CD14-positive monocyte (primary cell): ENCODE results near the gene ROBO1. TPM values are rescaled to one million over a fixed set of nuclear protein-coding genes. Genes with fewer than 3 reads are reported as not detected.

Source experiments
- DNase-seq, 3 donors: peaks; one replicate each; pipeline ENCODE4 v3.0.0-alpha.2; 2011 to 2022
- H2AFZ ChIP-seq: 2 replicates; pipeline ENCODE4 v1.6.0; 2012; ENCODE audit warnings: mild to moderate bottlenecking, low read depth, low read length, inconsistent platforms; ENCODE audit not compliant: insufficient read depth, poor library complexity, severe bottlenecking
- H3K27ac ChIP-seq, 2 donors: 1 replicate in 1 of 2; 2 replicates in 1 of 2; pipeline ENCODE4 v1.5.1; 2012 to 2013; ENCODE audit warnings: low read length in 2 of 2, control low read depth in 1 of 2, inconsistent platforms in 1 of 2, low read depth in 1 of 2, mild to moderate bottlenecking in 1 of 2
- H3K27me3 ChIP-seq, 2 donors: one replicate each; pipeline versions ENCODE4 v1.6.0 to v1.6.1; 2011 to 2013; ENCODE audit warnings: low read length in 2 of 2; ENCODE audit not compliant: control insufficient read depth in 2 of 2, insufficient read depth in 2 of 2
- H3K36me3 ChIP-seq, 2 donors: replicated peaks in 1 of 2; 1 replicate in 1 of 2; 2 replicates in 1 of 2; pipeline versions ENCODE4 v1.5.1 to v1.6.1; 2012 to 2013; ENCODE audit warnings: low read length in 2 of 2, control low read depth in 1 of 2, inconsistent platforms in 1 of 2, mild to moderate bottlenecking in 1 of 2; ENCODE audit not compliant: insufficient read depth in 2 of 2, control insufficient read depth in 1 of 2
- H3K4me1 ChIP-seq, 2 donors: 1 replicate in 1 of 2; 2 replicates in 1 of 2; pipeline versions ENCODE4 v1.5.1 to v1.6.1; 2012 to 2013; ENCODE audit warnings: low read length in 2 of 2, control low read depth in 1 of 2, inconsistent platforms in 1 of 2, mild to moderate bottlenecking in 1 of 2, moderate library complexity in 1 of 2; ENCODE audit not compliant: insufficient read depth in 2 of 2, control insufficient read depth in 1 of 2
- H3K4me2 ChIP-seq: replicated peaks from 2 replicates; pipeline ENCODE3; 2012; ENCODE audit warnings: low read length, moderate library complexity, mild to moderate bottlenecking; ENCODE audit not compliant: poor library complexity, severe bottlenecking; ENCODE audit errors: extremely low read depth
- H3K4me3 ChIP-seq, 3 experiments: fragments of 200-600 bp in 1 of 3; sonication (generic) in 1 of 3; replicated peaks in 1 of 3; 1 replicate in 2 of 3; 2 replicates in 1 of 3; pipeline ENCODE4 v1.5.1; 2011 to 2013; ENCODE audit warnings: low read length in 3 of 3, mild to moderate bottlenecking in 3 of 3, control low read depth in 2 of 3, low read depth in 2 of 3, inconsistent platforms in 1 of 3, moderate library complexity in 1 of 3
- H3K79me2 ChIP-seq: 2 replicates; pipeline ENCODE4 v1.6.0; 2012; ENCODE audit warnings: mild to moderate bottlenecking, control low read depth, inconsistent platforms, low read length, moderate library complexity; ENCODE audit not compliant: insufficient read depth
- H3K9ac ChIP-seq: 2 replicates; pipeline ENCODE4 v1.6.0; 2017; ENCODE audit warnings: low read length, mild to moderate bottlenecking; ENCODE audit not compliant: insufficient read depth, poor library complexity, severe bottlenecking
- H3K9me3 ChIP-seq, 2 donors: replicated peaks in 1 of 2; 1 replicate in 1 of 2; 2 replicates in 1 of 2; pipeline versions ENCODE4 v1.5.1 to v1.6.1; 2012 to 2013; ENCODE audit warnings: low read length in 2 of 2, control low read depth in 1 of 2; ENCODE audit not compliant: control insufficient read depth in 1 of 2, insufficient read depth in 1 of 2
- H4K20me1 ChIP-seq: 2 replicates; pipeline ENCODE4 v1.6.0; 2012; ENCODE audit warnings: mild to moderate bottlenecking, low read length, control low read depth, moderate library complexity; ENCODE audit not compliant: insufficient read depth
- H3K27ac Mint-ChIP-seq, 7 donors: one replicate each; pipeline ENCODE4 v1.8.0; 2020; ENCODE audit warnings: mild to moderate bottlenecking in 7 of 7, mixed read lengths in 7 of 7, moderate library complexity in 6 of 7, inconsistent platforms in 2 of 7
- H3K27me3 Mint-ChIP-seq, 3 donors: one replicate each; pipeline ENCODE4 v1.8.0; 2021 to 2022; ENCODE audit warnings: low read depth in 3 of 3, mild to moderate bottlenecking in 3 of 3, mixed read lengths in 3 of 3, moderate library complexity in 3 of 3, inconsistent platforms in 1 of 3
- H3K36me3 Mint-ChIP-seq, 2 donors: one replicate each; pipeline ENCODE4 v1.8.0; 2020; ENCODE audit warnings: mixed read lengths in 2 of 2, inconsistent platforms in 1 of 2, mild to moderate bottlenecking in 1 of 2
- H3K4me1 Mint-ChIP-seq: one replicate; pipeline ENCODE4 v1.8.0; 2020; ENCODE audit warnings: mild to moderate bottlenecking, mixed read lengths
- H3K4me3 Mint-ChIP-seq, 2 donors: one replicate each; pipeline ENCODE4 v1.8.0; 2020; ENCODE audit warnings: mild to moderate bottlenecking in 2 of 2, mixed read lengths in 2 of 2, moderate library complexity in 1 of 2
- H3K9me3 Mint-ChIP-seq, 7 donors: one replicate each; pipeline ENCODE4 v1.8.0; 2020 to 2022; ENCODE audit warnings: mixed read lengths in 7 of 7, mild to moderate bottlenecking in 6 of 7, moderate library complexity in 6 of 7, inconsistent platforms in 2 of 7
- CTCF ChIP-seq: fragments of 200-600 bp; IDR thresholded peaks from one replicate; pipeline ENCODE4 v1.8.0; 2022; ENCODE audit warnings: antibody characterized with exemption, mild to moderate bottlenecking
- WGBS: methylation state at CpG from one replicate; pipeline ENCODE4 v1.1.5; 2013; ENCODE audit warnings: missing lambda C conversion rate; ENCODE audit not compliant: insufficient coverage; 5-methylcytosine and 5-hydroxymethylcytosine counted together
- intact Hi-C, 2 donors: fragments of 100-400 bp; cut with micrococcal nuclease; formaldehyde crosslinking; loops; one replicate each; pipeline versions ENCODE4 v1.15.0 to v1.15.1; 2023
- polyA plus RNA-seq, 3 donors: library from polyadenylated mRNA; depleted of rRNA in 1 of 3; unstranded in 2 of 3; stranded (reverse) in 1 of 3; fragments of 300-500 nt in 2 of 3; fragments of >200 nt in 1 of 3; fragmentation: Illumina TruSeq in 2 of 3; gene quantifications; 1 replicate in 2 of 3; 2 replicates in 1 of 3; pipeline ENCODE4 v1.2.3, GENCODE V29; 2012 to 2021

ROBO1 gene
- polyA plus RNA-seq, 3 donors = 0.09 to 0.10 TPM; not detected in 1

GRCh38 chr3:79477242-79477641 is 290.6 kb downstream of the ROBO1 start:
- Mint-ChIP-seq H3K27me3 (peaks cover 0 to 2% (median 0%) of the 10 kb centered on the region in 3 donors), H3K4me1 (no peaks in the 10 kb centered on the region), H3K9me3 (peaks cover 0 to 1% (median 0%) of the 10 kb centered on the region in 7 donors), H3K36me3 (no peaks in the 10 kb centered on the region), H3K4me3 (no peak overlapping the region), H3K27ac (no peak overlapping the region)
- DNase-seq = no peak
- Histone ChIP-seq H3K4me1 (no peaks in the 10 kb centered on the region), H3K9ac (no peak overlapping the region), H3K27me3 (no peaks in the 10 kb centered on the region), H2AFZ (no peak overlapping the region), H3K9me3 (no peaks in the 10 kb centered on the region), H3K36me3 (no peaks in the 10 kb centered on the region), H3K4me3 (no peak overlapping the region), H3K79me2 (no peaks in the 10 kb centered on the region), H3K27ac (no peak overlapping the region), H3K4me2 (no peak overlapping the region), H4K20me1 (no peaks in the 10 kb centered on the region)
- intact Hi-C loops = no loop called here
- TF ChIP-seq CTCF = no peak
- WGBS = no CpG with 5 or more reads among the region's 1 CpG

GRCh38 chr3:79473993-79474392 is 293.8 kb downstream of the ROBO1 start:
- Histone ChIP-seq H2AFZ (no peak overlapping the region), H3K9me3 (no peaks in the 10 kb centered on the region), H3K4me1 (no peaks in the 10 kb centered on the region), H3K27me3 (no peaks in the 10 kb centered on the region), H3K9ac (no peak overlapping the region), H3K79me2 (no peaks in the 10 kb centered on the region), H3K36me3 (no peaks in the 10 kb centered on the region), H3K27ac (no peak overlapping the region), H4K20me1 (no peaks in the 10 kb centered on the region), H3K4me2 (no peak overlapping the region), H3K4me3 (no peak overlapping the region)
- Mint-ChIP-seq H3K9me3 (peaks cover 0 to 1% (median 0%) of the 10 kb centered on the region in 7 donors), H3K36me3 (no peaks in the 10 kb centered on the region), H3K27ac (no peak overlapping the region), H3K4me3 (no peak overlapping the region), H3K4me1 (no peaks in the 10 kb centered on the region), H3K27me3 (no peaks in the 10 kb centered on the region)
- no CpG with 5 or more reads among the region's 2 CpGs for WGBS
- intact Hi-C loops = no loop called here
- DNase-seq = no peak
- no peak for TF ChIP-seq CTCF
